K562 (cell line): Measurements from ENCODE around the gene WDR27.

Experiments used
- PURB ChIP-seq: sonication (generic); formaldehyde crosslinking; IDR thresholded peaks from 2 replicates; pipeline ENCODE4 v1.9.0; 2021; ENCODE audit warnings: low read depth, mild to moderate bottlenecking, missing genetic modification reagents
- SETDB1 ChIP-seq: IDR thresholded peaks from one replicate; pipeline ENCODE4 v1.6.1; 2012; ENCODE audit warnings: low read length, control low read depth, inconsistent platforms

- TF ChIP-seq SETDB1 (no peak), PURB (CRISPR knock-in tag) (no peak)
Observed at GRCh38 chr6:169632841-169633240, 69.0 kb downstream of the WDR27 start.
